HEK293T (cell line): ENCODE results near the gene HOXD12.
A peak's percentile ranks its signal among the peaks of the same experiment; 100 is the strongest.

ENCODE experiments used
- CTCF ChIA-PET: fragments of 350-600 bp; formaldehyde crosslinking; extraction: SDS; loops from one replicate; lab custom pipeline; 2021; ENCODE audit warnings: antibody characterized with exemption, inconsistent platforms; lab: Yijun Ruan, JAX
- POLR2A ChIA-PET: fragments of 350-600 bp; formaldehyde crosslinking; extraction: SDS; loops from one replicate; lab custom pipeline; 2020; ENCODE audit warnings: antibody characterized with exemption, inconsistent platforms; lab: Yijun Ruan, JAX
- DNase-seq: peaks from one replicate; pipeline ENCODE4 v3.0.0; 2012; ENCODE audit warnings: mixed read lengths; ENCODE audit errors: extremely low spot score
- ARNT ChIP-seq: fragments of 450-650 bp; IDR thresholded peaks from 2 replicates; pipeline ENCODE4 v1.6.1; 2017; ENCODE audit warnings: mild to moderate bottlenecking
- BHLHE40 ChIP-seq: fragments of 450-650 bp; IDR thresholded peaks from 2 replicates; pipeline ENCODE4 v1.6.1; 2016; ENCODE audit warnings: mild to moderate bottlenecking, moderate library complexity, borderline replicate concordance
- CTBP1 ChIP-seq: fragments of 450-650 bp; IDR thresholded peaks from 2 replicates; pipeline ENCODE4 v1.6.1; 2016; ENCODE audit warnings: borderline replicate concordance
- ELF4 ChIP-seq: fragments of 450-650 bp; IDR thresholded peaks from 2 replicates; pipeline ENCODE4 v1.6.1; 2017; ENCODE audit warnings: antibody characterized with exemption
- FOXA1 ChIP-seq: fragments of 450-650 bp; IDR thresholded peaks from 2 replicates; pipeline ENCODE4 v1.6.1; 2016; ENCODE audit warnings: mild to moderate bottlenecking
- FOXK2 ChIP-seq: fragments of 450-650 bp; IDR thresholded peaks from 2 replicates; pipeline ENCODE4 v1.6.1; 2016; ENCODE audit warnings: mild to moderate bottlenecking
- FOXM1 ChIP-seq: fragments of 450-650 bp; IDR thresholded peaks from 2 replicates; pipeline ENCODE4 v1.6.1; 2017; ENCODE audit warnings: mild to moderate bottlenecking, borderline replicate concordance
- HDGF ChIP-seq: fragments of 450-650 bp; IDR thresholded peaks from 2 replicates; pipeline ENCODE4 v1.6.1; 2017; ENCODE audit warnings: antibody characterized with exemption, borderline replicate concordance
- L3MBTL2 ChIP-seq: fragments of 450-650 bp; conservative IDR thresholded peaks from 2 replicates; pipeline ENCODE4 v1.6.1; 2016; ENCODE audit warnings: mild to moderate bottlenecking
- LEF1 ChIP-seq: fragments of 450-650 bp; IDR thresholded peaks from 2 replicates; pipeline ENCODE4 v1.6.1; 2017; ENCODE audit warnings: mild to moderate bottlenecking, borderline replicate concordance
- NFRKB ChIP-seq: fragments of 450-650 bp; IDR thresholded peaks from 2 replicates; pipeline ENCODE4 v1.6.1; 2016; ENCODE audit warnings: mild to moderate bottlenecking, moderate library complexity
- PKNOX1 ChIP-seq: fragments of 450-650 bp; IDR thresholded peaks from 2 replicates; pipeline ENCODE4 v1.6.1; 2016
- SP1 ChIP-seq: fragments of 450-650 bp; IDR thresholded peaks from 2 replicates; pipeline ENCODE4 v1.6.1; 2017
- SUZ12 ChIP-seq: fragments of 450-650 bp; IDR thresholded peaks from 2 replicates; pipeline ENCODE4 v1.6.1; 2016; ENCODE audit warnings: mild to moderate bottlenecking
- TARDBP ChIP-seq: fragments of 450-650 bp; IDR thresholded peaks from 2 replicates; pipeline ENCODE4 v1.6.1; 2016
- ZNF384 ChIP-seq: fragments of 450-650 bp; IDR thresholded peaks from 2 replicates; pipeline ENCODE4 v1.6.1; 2016

Gene HOXD12

GRCh38 chr2:176096243-176096985, 3.2 kb upstream of the HOXD12 start:
- ChIA-PET POLR2A (interaction anchor here (0.7 to 6.5 kb wide), 7 partner anchors 8 to 845 kb away, joined by 3 to 117 read pairs (median 8); partner anchors contain the start of genes HOXD11 and LNPK), CTCF (interaction anchor here (0.6 to 1.6 kb wide), 12 partner anchors 8 to 931 kb away, joined by 3 to 9 read pairs (median 3); no protein-coding TSS in a partner anchor)
- DNase-seq = no peak
- TF ChIP-seq ARNT = no peak

- CTCF ChIA-PET = interaction anchor here (0.7 to 1.6 kb wide), 16 partner anchors 9 to 846 kb away, joined by 3 to 9 read pairs (median 3); no protein-coding TSS in a partner anchor
- POLR2A ChIA-PET = interaction anchor here (0.7 to 6.5 kb wide), 9 partner anchors 7 to 846 kb away, joined by 3 to 117 read pairs (median 4); partner anchors contain the start of genes HOXD11 and LNPK
- peak; percentile 76 for DNase-seq
- TF ChIP-seq FOXK2 (no peak), NFRKB (no peak), L3MBTL2 (peak; percentile 71), FOXM1 (no peak)
Observed at GRCh38 chr2:176096986-176097819, 2.4 kb upstream of the HOXD12 start.

- no peak for DNase-seq
- no peak for TF ChIP-seq TARDBP
- no peak for TF ChIP-seq FOXA1
- TF ChIP-seq ARNT = no peak
- TF ChIP-seq LEF1 = no peak
- TF ChIP-seq ELF4 = no peak
- TF ChIP-seq ZNF384 = no peak
- TF ChIP-seq FOXM1 = no peak
- TF ChIP-seq BHLHE40 = no peak
- no peak for TF ChIP-seq PKNOX1
- TF ChIP-seq L3MBTL2 = no peak
- TF ChIP-seq HDGF = no peak
- ChIA-PET POLR2A (interaction anchor here (1.0 to 6.5 kb wide), 4 partner anchors 7 to 96 kb away, joined by 3 to 117 read pairs (median 9); partner anchors contain the start of genes HOXD11 and LNPK), CTCF (interaction anchor here (0.7 to 1.6 kb wide), 8 partner anchors 10 to 846 kb away, joined by 3 to 9 read pairs (median 4); no protein-coding TSS in a partner anchor)
Observed at GRCh38 chr2:176097820-176098365, 1.7 kb upstream of the HOXD12 start.

- ChIA-PET CTCF (no interaction called here), POLR2A (interaction anchor here (1.0 to 6.5 kb wide), 3 partner anchors 6 to 97 kb away, joined by 3 to 117 read pairs (median 10); partner anchors contain the start of genes HOXD11 and LNPK)
- DNase-seq = no peak
- TF ChIP-seq FOXA1 (no peak), FOXM1 (no peak), SUZ12 (no peak), SP1 (no peak), LEF1 (no peak), ELF4 (no peak), ZNF384 (no peak), CTBP1 (no peak), HDGF (no peak), PKNOX1 (no peak), TARDBP (no peak), L3MBTL2 (no peak), BHLHE40 (no peak), NFRKB (no peak), ARNT (no peak), FOXK2 (no peak)
Observed at GRCh38 chr2:176098366-176099158, 1.0 kb upstream of the HOXD12 start.

- no peak for TF ChIP-seq ARNT
- no peak for TF ChIP-seq ZNF384
- no peak for TF ChIP-seq SUZ12
- CTCF ChIA-PET = interaction anchor here (0.6 kb wide), 1 partner anchor 480 kb away, joined by 5 read pairs; no protein-coding TSS in a partner anchor
- POLR2A ChIA-PET = no interaction called here
- DNase-seq = no peak
Observed at GRCh38 chr2:176099159-176099727, 352 bp upstream of the HOXD12 start.

GRCh38 chr2:176100547-176101140, 1.0 kb downstream of the HOXD12 start:
- ChIA-PET POLR2A (no interaction called here), CTCF (no interaction called here)
- DNase-seq = no peak
- TF ChIP-seq PKNOX1 = no peak
